ENCODE data around the gene TRIM50.

DNA sequence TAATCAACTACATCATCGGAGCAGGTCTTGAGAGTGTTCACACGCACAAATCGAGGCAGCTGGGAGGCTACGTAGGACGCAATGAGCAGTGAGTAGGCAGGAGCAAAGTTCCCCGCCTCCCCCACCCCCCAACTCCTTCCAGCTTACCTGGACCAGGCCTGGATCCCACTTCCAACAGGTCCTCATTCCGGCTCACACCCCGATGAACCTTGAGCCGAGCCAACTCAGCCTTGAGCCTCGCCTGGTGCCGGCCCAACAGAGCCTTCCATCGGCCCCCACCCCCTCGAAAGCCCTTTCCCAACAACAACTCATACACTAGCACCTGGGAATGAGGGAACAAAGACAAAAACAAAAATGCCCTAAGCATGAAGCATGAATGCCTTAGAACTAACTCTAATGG lies 20.4 kb downstream of the TRIM50 start:
- TF ChIP-seq, protein P1, sequence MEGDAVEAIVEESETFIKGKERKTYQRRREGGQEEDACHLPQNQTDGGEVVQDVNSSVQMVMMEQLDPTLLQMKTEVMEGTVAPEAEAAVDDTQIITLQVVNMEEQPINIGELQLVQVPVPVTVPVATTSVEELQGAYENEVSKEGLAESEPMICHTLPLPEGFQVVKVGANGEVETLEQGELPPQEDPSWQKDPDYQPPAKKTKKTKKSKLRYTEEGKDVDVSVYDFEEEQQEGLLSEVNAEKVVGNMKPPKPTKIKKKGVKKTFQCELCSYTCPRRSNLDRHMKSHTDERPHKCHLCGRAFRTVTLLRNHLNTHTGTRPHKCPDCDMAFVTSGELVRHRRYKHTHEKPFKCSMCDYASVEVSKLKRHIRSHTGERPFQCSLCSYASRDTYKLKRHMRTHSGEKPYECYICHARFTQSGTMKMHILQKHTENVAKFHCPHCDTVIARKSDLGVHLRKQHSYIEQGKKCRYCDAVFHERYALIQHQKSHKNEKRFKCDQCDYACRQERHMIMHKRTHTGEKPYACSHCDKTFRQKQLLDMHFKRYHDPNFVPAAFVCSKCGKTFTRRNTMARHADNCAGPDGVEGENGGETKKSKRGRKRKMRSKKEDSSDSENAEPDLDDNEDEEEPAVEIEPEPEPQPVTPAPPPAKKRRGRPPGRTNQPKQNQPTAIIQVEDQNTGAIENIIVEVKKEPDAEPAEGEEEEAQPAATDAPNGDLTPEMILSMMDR (IDR thresholded peaks at IDR 0.05) = no peak
- TF ChIP-seq, protein P2, sequence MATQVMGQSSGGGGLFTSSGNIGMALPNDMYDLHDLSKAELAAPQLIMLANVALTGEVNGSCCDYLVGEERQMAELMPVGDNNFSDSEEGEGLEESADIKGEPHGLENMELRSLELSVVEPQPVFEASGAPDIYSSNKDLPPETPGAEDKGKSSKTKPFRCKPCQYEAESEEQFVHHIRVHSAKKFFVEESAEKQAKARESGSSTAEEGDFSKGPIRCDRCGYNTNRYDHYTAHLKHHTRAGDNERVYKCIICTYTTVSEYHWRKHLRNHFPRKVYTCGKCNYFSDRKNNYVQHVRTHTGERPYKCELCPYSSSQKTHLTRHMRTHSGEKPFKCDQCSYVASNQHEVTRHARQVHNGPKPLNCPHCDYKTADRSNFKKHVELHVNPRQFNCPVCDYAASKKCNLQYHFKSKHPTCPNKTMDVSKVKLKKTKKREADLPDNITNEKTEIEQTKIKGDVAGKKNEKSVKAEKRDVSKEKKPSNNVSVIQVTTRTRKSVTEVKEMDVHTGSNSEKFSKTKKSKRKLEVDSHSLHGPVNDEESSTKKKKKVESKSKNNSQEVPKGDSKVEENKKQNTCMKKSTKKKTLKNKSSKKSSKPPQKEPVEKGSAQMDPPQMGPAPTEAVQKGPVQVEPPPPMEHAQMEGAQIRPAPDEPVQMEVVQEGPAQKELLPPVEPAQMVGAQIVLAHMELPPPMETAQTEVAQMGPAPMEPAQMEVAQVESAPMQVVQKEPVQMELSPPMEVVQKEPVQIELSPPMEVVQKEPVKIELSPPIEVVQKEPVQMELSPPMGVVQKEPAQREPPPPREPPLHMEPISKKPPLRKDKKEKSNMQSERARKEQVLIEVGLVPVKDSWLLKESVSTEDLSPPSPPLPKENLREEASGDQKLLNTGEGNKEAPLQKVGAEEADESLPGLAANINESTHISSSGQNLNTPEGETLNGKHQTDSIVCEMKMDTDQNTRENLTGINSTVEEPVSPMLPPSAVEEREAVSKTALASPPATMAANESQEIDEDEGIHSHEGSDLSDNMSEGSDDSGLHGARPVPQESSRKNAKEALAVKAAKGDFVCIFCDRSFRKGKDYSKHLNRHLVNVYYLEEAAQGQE (IDR thresholded peaks at IDR 0.05; ENCODE audit: insufficient read depth in 1 of 2, low read depth in 2 of 2, low read length in 1 of 2) = no peak
- TF ChIP-seq POLR2AphosphoS5 (IDR thresholded peaks at IDR 0.05; ENCODE audit: low read depth, low read length) (no peak), TCF7L2 (IDR thresholded peaks at IDR 0.05; ENCODE audit: low read depth, low read length) (no peak), SIN3A (IDR thresholded peaks at IDR 0.05; ENCODE audit: borderline replicate concordance, insufficient read depth, low read depth, low read length) (no peak)
